Activated naive CD8-positive, alpha-beta T cell (primary cell): ENCODE measurements around the gene NACAD.

Experiments used
- H3K27ac Mint-ChIP-seq: one replicate; pipeline ENCODE4 v1.8.0; 2021; ENCODE audit warnings: mixed read lengths
- H3K27me3 Mint-ChIP-seq: one replicate; pipeline ENCODE4 v1.8.0; 2021; ENCODE audit warnings: mixed read lengths
- H3K36me3 Mint-ChIP-seq: one replicate; pipeline ENCODE4 v1.8.0; 2021; ENCODE audit warnings: mixed read lengths
- H3K4me1 Mint-ChIP-seq: one replicate; pipeline ENCODE4 v1.8.0; 2021; ENCODE audit warnings: low read depth, mixed read lengths
- H3K4me3 Mint-ChIP-seq: one replicate; pipeline ENCODE4 v1.8.0; 2021; ENCODE audit warnings: mild to moderate bottlenecking, mixed read lengths
- H3K9me3 Mint-ChIP-seq: one replicate; pipeline ENCODE4 v1.8.0; 2021; ENCODE audit warnings: low read depth, mixed read lengths

Gene NACAD, protein sequence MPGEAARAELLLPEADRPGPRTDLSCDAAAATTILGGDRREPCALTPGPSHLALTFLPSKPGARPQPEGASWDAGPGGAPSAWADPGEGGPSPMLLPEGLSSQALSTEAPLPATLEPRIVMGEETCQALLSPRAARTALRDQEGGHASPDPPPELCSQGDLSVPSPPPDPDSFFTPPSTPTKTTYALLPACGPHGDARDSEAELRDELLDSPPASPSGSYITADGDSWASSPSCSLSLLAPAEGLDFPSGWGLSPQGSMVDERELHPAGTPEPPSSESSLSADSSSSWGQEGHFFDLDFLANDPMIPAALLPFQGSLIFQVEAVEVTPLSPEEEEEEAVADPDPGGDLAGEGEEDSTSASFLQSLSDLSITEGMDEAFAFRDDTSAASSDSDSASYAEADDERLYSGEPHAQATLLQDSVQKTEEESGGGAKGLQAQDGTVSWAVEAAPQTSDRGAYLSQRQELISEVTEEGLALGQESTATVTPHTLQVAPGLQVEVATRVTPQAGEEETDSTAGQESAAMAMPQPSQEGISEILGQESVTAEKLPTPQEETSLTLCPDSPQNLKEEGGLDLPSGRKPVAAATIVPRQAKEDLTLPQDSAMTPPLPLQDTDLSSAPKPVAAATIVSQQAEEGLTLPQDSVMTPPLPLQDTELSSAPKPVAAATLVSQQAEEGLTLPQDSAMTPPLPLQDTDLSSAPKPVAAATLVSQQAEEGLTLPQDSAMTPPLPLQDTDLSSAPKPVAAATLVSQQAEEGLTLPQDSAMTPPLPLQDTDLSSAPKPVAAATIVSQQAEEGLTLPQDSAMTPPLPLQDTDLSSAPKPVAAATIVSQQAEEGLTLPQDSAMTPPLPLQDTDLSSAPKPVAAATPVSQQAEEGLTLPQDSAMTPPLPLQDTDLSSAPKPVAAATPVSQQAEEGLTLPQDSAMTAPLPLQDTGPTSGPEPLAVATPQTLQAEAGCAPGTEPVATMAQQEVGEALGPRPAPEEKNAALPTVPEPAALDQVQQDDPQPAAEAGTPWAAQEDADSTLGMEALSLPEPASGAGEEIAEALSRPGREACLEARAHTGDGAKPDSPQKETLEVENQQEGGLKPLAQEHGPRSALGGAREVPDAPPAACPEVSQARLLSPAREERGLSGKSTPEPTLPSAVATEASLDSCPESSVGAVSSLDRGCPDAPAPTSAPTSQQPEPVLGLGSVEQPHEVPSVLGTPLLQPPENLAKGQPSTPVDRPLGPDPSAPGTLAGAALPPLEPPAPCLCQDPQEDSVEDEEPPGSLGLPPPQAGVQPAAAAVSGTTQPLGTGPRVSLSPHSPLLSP (N-terminal part only)

DNA sequence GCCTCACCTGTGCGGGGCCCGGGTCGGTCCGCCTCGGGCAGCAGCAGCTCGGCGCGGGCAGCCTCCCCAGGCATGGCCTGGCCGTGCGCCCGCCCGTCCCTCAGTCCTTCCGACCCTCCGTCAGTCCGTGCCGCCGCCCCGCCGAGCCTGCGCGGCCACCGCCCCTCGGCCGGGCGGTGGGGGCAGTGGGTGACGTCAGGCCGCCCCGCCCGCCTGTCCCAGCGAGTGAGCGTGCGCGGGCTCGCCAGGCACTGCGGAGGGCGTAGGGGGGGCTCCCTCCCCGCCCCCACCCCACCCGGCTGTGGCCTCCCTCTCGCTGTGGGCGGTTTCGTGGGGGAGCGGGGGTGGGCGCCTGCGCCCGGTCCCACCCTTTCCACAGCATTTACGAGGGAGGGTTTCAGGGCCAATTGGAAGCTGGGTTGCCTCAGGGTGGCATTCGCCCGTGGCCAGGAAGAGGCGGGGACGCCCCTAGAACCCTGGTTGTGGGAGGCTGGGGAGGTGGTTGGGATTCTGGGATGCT is at the start of gene NACAD:
TSS of gene NACAD (minus strand) at position 149 of the 520 bp plus-strand sequence. CDS start at position 74, 75 bp downstream.
- H3K36me3 Mint-ChIP-seq, result no peaks in the 10 kb centered on the region
- no peaks in the 10 kb centered on the region for H3K27me3 Mint-ChIP-seq
- H3K9me3 Mint-ChIP-seq, result no peaks in the 10 kb centered on the region
- H3K27ac Mint-ChIP-seq, result peak within 1 kb of the TSS; percentile 3
- H3K4me3 Mint-ChIP-seq, result peak within 1 kb of the TSS; percentile 78
- H3K4me1 Mint-ChIP-seq, result peaks cover 6% of the 10 kb centered on the region

DNA sequence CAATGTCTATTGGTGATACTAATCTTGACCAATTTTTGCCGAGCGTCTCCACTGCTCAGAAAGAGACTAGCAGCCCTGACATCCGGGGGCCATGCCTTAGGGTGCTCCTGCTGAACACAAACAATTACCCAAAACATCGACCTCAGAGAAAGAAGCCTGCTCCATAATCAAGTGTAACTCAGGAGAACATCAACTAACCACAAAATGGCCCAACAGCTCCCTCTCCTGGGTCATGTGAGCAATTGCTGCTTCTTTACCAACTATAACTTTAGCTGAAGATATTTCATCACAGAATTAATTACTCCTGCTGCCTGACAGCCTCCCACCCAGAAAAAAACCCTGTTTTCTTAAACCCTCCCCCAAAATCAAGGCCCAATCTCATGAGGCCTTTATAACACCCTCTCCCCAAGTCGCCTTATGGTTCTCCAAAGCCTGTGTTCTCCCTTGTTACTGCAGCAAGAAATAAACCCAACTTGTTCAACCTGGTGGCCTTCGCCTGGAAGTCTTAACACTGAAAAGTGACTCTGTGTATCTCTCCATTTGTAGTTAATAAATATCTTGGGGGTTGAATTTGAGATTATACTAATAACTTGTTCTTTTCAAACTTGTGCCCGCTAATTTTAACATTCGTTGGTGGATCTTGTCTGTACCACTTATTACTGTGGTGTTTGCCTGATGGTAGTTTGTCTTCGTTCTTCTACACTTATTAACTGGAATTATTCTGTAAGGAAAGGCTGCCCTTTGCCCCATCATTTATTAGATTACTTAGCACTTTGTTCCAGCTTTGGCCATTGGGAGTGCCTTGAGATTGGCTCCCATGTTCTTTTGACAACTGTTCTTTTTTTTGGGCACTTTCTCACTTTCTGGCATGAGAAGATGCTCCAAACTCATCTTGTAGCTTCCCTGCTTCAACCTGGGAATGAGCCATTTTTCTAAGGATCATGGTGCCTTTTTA is 47.6 kb upstream of the NACAD start:
- no peaks in the 10 kb centered on the region for H3K9me3 Mint-ChIP-seq
- H3K4me1 Mint-ChIP-seq, result peaks cover 6% of the 10 kb centered on the region
- H3K27me3 Mint-ChIP-seq, result no peaks in the 10 kb centered on the region
- H3K36me3 Mint-ChIP-seq, result no peaks in the 10 kb centered on the region
- H3K27ac Mint-ChIP-seq, result no peak overlapping the region
- no peak overlapping the region for H3K4me3 Mint-ChIP-seq

DNA sequence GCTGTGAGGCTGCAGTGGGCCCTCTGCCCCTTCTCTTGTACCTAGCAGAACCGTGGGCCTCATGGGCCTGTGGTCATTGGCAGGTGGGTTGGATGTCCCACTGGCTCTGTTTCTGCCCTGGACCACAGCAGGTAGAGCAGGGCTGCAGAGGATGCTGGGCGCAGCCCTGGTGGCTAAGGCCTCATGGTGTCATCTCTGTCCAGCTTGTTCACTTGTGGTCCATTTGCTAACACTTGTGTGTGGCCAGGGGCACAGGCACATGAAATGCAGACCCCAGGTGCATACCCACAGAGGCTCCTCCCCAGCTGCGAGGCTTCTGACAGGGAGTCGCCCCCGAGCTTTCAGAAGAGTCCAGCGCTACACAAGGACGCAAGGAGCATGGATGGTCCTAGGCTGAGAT is 45.1 kb upstream of the NACAD start:
- no peak overlapping the region for H3K4me3 Mint-ChIP-seq
- H3K27ac Mint-ChIP-seq, result no peak overlapping the region
- peaks cover 6% of the 10 kb centered on the region for H3K4me1 Mint-ChIP-seq
- H3K9me3 Mint-ChIP-seq, result no peaks in the 10 kb centered on the region
- H3K27me3 Mint-ChIP-seq, result no peaks in the 10 kb centered on the region
- no peaks in the 10 kb centered on the region for H3K36me3 Mint-ChIP-seq

DNA sequence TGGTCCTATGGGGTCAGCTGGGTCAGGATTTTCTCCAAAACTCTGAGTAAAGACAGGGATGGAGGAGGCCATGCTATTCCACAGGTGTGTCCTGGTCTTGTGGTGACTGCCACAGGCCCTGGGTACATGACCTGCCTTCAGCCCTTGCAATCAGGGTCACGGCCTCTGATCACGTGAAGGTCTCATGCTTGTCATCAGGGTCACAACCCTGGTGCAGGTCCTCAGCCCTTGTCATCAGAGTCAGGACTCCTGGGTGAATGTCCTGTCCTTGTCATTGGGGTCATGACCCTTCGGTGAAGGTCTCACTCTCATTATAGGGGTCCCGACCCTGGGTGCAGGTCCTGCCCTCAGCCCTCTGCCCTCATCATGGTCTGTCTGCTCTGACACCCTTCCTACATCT is 44.6 kb upstream of the NACAD start:
- Mint-ChIP-seq H3K27me3 (no peaks in the 10 kb centered on the region), H3K4me1 (peaks cover 6% of the 10 kb centered on the region), H3K9me3 (no peaks in the 10 kb centered on the region), H3K4me3 (no peak overlapping the region), H3K27ac (no peak overlapping the region), H3K36me3 (no peaks in the 10 kb centered on the region)

DNA sequence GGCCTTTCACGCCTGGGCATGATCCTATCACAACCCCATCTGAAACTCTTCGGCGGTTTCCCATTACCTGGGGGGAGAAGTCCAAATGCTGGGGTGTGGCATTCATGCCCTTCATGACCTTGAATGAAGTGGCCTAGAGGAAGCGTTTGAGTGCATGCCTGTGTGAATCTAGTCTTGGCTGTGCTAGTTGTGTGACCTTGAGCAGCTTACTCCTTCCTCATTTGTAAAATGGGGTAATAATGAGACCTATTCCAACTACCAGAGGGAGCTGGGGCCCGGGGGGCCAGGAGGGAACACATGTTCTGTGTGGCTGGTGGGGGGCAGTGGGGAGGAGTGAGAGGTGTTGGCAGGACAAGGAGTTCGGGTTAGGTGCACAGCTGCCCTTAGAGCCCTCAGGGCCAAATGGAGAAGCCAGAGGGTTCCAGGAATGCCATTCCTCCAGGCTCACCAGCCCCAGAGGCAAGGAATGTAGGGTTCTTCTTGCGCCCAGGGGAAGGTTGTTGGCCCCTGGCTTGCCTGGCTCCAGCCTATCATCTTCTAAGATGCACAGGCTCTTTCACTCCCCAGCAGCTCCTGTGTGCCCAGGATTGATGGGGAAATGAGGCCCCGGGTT is 44.0 kb upstream of the NACAD start:
- Mint-ChIP-seq H3K36me3 (no peaks in the 10 kb centered on the region), H3K4me3 (no peak overlapping the region), H3K9me3 (no peaks in the 10 kb centered on the region), H3K27me3 (no peaks in the 10 kb centered on the region), H3K4me1 (peaks cover 6% of the 10 kb centered on the region), H3K27ac (no peak overlapping the region)

DNA sequence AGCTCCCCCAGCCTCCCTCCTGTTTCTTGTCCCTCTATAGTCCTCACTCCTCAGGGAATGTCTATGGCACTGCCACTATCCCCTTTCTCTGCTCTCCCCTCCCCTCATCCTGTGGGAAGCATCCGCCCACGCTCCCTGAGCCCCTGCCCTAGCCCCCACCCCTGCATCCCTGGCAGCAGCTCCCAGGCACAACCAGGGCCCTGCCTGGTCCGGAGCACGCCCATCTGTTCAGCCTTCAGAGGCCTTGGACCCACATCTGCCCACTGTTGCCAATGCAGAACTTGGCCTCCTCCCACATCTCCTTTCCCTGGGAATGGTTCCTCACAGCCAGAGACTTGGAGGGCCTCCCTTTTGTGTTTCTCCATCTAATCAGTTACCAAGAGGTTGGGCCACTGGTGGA is 43.1 kb upstream of the NACAD start:
- H3K27ac Mint-ChIP-seq, result no peak overlapping the region
- H3K27me3 Mint-ChIP-seq, result no peaks in the 10 kb centered on the region
- no peaks in the 10 kb centered on the region for H3K36me3 Mint-ChIP-seq
- peaks cover 6% of the 10 kb centered on the region for H3K4me1 Mint-ChIP-seq
- no peak overlapping the region for H3K4me3 Mint-ChIP-seq
- H3K9me3 Mint-ChIP-seq, result no peaks in the 10 kb centered on the region

DNA sequence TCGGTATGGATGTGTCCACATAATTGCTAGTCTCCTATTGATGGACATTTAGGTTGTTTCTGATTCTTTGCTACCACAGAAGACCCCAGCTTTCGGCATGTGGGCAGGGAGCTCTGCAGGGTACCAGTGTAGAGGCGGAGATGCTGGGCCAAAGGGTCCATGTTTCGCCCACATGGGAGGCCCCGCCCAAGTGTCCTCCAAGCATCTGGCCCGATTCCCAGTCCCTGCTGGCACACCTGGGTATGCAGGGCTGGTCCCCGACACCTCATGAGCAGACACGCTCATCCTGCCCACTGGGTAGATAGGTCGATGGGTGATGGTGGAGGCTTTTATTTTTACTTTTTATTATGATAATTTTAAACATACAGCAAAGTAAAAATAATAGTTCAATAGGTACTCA is 42.1 kb upstream of the NACAD start:
- H3K27me3 Mint-ChIP-seq, result no peaks in the 10 kb centered on the region
- no peaks in the 10 kb centered on the region for H3K36me3 Mint-ChIP-seq
- no peaks in the 10 kb centered on the region for H3K9me3 Mint-ChIP-seq
- H3K4me3 Mint-ChIP-seq, result no peak overlapping the region
- H3K27ac Mint-ChIP-seq, result no peak overlapping the region
- peaks cover 4% of the 10 kb centered on the region for H3K4me1 Mint-ChIP-seq

DNA sequence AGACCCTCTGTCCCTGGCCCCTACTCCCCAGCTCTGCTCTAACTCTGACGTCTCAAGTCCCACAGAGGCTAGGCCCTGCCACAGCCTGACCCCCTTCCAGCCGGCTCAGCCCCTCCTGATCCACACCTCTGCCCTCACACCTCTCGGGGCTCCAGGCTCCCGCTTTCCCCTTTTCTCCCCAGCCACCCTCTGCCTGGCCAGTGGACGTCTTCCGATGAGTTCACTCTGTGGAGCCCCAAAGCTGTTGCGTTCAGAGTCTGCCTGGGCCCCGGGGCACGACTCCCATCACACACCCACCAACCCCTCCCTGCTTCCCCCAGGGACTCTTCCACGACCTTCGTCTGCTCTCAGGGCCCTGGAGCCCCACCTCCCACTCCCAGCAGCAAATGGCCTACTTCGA is 41.1 kb upstream of the NACAD start:
- Mint-ChIP-seq H3K27me3 (no peaks in the 10 kb centered on the region), H3K36me3 (no peaks in the 10 kb centered on the region), H3K4me3 (no peak overlapping the region), H3K27ac (no peak overlapping the region), H3K9me3 (no peaks in the 10 kb centered on the region), H3K4me1 (no peaks in the 10 kb centered on the region)

DNA sequence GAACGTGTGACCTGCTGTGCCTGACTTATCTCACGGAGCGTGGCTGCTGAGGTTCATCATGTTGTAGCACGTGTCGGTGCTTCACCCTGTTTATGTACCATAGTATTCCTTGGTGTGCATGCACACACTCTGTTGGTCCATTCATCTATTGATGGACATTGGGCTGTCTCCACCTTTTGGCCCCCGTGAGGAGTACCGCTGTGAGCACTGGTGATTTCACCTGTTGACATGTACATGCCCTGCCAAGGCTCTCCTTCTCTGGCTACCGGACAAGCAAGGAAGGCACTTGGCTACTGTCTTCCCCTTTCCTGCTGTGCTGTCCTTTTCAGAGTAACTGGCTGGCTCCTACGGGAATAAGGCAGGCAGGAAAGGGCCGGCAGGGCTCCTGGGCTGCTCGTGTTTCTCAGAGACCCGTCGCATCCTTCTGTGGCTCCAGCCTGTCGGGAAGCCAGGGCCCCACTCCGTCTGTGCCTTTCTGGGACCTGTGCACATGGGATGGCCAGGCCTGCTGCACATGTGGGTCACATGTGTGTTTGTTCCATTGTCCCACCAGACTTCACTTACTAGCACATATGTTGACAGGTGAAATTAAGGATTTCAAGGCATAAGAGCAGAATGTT is 40.5 kb upstream of the NACAD start:
- Mint-ChIP-seq H3K4me3 (no peak overlapping the region), H3K9me3 (no peaks in the 10 kb centered on the region), H3K36me3 (no peaks in the 10 kb centered on the region), H3K4me1 (no peaks in the 10 kb centered on the region), H3K27ac (no peak overlapping the region), H3K27me3 (no peaks in the 10 kb centered on the region)

DNA sequence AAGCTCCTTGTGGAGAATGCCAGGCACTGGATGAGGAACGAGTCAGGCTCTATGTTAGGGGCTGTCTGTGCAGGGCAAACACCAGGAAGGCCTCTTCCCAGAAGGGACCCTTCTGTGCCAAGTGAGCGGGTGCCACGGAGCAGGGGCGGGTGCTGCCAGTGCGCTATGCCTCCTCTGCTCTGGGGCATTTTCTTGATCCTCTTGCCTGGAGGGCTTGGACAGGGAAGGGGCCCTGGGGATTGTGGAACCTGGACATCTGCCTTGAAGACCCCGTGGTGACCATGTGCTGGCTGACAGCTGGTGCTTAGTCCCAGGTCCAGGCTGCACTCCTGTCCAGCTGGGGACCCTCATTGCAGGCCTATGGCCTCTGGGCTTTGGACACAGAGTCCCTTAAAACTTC is 38.2 kb upstream of the NACAD start:
- H3K9me3 Mint-ChIP-seq, result no peaks in the 10 kb centered on the region
- H3K4me3 Mint-ChIP-seq, result no peak overlapping the region
- no peaks in the 10 kb centered on the region for H3K27me3 Mint-ChIP-seq
- H3K4me1 Mint-ChIP-seq, result peaks cover 14% of the 10 kb centered on the region
- no peaks in the 10 kb centered on the region for H3K36me3 Mint-ChIP-seq
- no peak overlapping the region for H3K27ac Mint-ChIP-seq

DNA sequence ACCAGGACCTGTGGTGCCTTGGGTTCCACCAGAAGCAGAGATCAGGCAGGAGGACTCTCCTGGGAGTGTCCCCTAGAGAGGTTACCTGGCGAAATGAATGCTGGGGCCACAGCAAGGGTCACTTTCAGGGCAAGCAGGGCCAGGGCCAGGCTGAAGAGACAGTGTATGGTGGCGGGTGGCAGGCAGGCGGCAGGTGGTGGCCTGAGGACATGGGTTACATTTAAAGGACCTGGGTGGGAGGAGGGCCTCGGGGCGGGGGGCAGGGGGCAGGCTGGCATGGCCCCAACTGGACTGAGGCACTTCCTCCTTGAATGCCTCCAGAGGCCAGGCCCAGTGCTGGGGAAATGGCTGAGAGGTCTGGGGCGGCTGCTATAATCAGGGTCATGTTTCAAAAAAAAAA is 37.4 kb upstream of the NACAD start:
- H3K36me3 Mint-ChIP-seq, result no peaks in the 10 kb centered on the region
- H3K9me3 Mint-ChIP-seq, result no peaks in the 10 kb centered on the region
- no peak overlapping the region for H3K27ac Mint-ChIP-seq
- H3K4me3 Mint-ChIP-seq, result no peak overlapping the region
- H3K27me3 Mint-ChIP-seq, result no peaks in the 10 kb centered on the region
- peaks cover 14% of the 10 kb centered on the region for H3K4me1 Mint-ChIP-seq

DNA sequence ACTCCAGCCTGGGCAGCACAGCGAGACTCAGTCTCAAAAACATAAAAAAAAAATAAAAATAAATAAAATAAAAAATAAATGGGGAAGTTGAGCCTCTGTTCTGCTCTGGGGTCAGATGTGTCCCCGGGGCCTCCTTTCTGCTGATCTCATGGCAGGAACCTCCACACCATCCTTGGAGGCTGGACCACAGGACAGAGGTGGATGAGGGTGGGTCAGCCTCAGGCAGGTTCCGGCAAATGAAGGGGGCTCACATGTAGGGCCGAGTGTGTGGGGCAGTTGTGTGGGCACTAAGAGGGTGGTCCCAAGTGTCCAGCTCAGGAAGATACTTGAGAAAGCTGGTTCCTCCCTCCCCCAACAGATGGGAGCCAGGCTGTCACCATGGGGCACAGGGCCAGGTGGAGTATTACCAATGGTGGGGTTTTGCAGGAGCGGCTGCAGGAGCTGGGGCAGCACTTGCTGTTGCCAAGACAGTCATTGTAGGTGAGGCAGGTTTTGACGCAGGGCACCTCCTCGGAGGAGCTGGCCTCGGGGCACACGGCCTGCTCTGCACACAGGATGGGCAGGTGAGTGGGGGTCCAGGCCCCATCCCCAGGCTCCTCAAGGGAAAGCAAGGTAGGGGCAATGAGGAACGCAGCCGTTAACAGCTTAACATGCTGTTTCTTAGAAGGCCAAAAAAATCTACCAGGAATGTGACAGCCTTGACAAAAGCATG is 36.6 kb upstream of the NACAD start:
- peaks cover 14% of the 10 kb centered on the region for H3K4me1 Mint-ChIP-seq
- no peaks in the 10 kb centered on the region for H3K36me3 Mint-ChIP-seq
- no peak overlapping the region for H3K4me3 Mint-ChIP-seq
- no peaks in the 10 kb centered on the region for H3K27me3 Mint-ChIP-seq
- no peak overlapping the region for H3K27ac Mint-ChIP-seq
- H3K9me3 Mint-ChIP-seq, result no peaks in the 10 kb centered on the region
